Epithelial cell of esophagus (primary cell): Measurements from ENCODE around the gene NEB.
"Not testable (repeated sequence)": the region's sequence is repeated elsewhere in the genome, so short reads cannot be mapped to it uniquely, and the experiment has no call there.

Source experiments
- DNase-seq: peaks from one replicate; pipeline ENCODE4 v3.0.0; 2010; ENCODE audit warnings: low read depth
- H3K4me3 ChIP-seq: 2 replicates; pipeline ENCODE4 v1.5.1; 2011; ENCODE audit warnings: mild to moderate bottlenecking, low read length, control low read depth
- CTCF ChIP-seq: IDR thresholded peaks from 2 replicates; pipeline ENCODE4 v1.5.1; 2011; ENCODE audit warnings: low read depth, mild to moderate bottlenecking, low read length, control low read depth, inconsistent platforms; ENCODE audit not compliant: insufficient read depth; ENCODE audit errors: missing control alignments

Gene NEB

GRCh38 chr2:151708788-151709187 is 25.5 kb downstream of the NEB start:
- no peak for TF ChIP-seq CTCF
- DNase-seq: no peak
- no peak overlapping the region for H3K4me3 ChIP-seq

GRCh38 chr2:151707857-151708256 is 26.4 kb downstream of the NEB start:
- no peak for TF ChIP-seq CTCF
- no peak overlapping the region for H3K4me3 ChIP-seq
- no peak for DNase-seq

GRCh38 chr2:151704480-151704961 is 29.8 kb downstream of the NEB start:
- not testable (repeated sequence) for H3K4me3 ChIP-seq, DNase-seq

GRCh38 chr2:151698134-151698533 is 36.1 kb downstream of the NEB start:
- DNase-seq, H3K4me3 ChIP-seq: not testable (repeated sequence)

- TF ChIP-seq CTCF: no peak
- no peak overlapping the region for H3K4me3 ChIP-seq
- DNase-seq: no peak
These were observed 38.5 kb downstream of the NEB start for GRCh38 chr2:151695778-151696177.

GRCh38 chr2:151691631-151692030 is 42.6 kb downstream of the NEB start:
- no peak overlapping the region for H3K4me3 ChIP-seq
- TF ChIP-seq CTCF: no peak
- DNase-seq: no peak

GRCh38 chr2:151688719-151689118 is 45.6 kb downstream of the NEB start:
- H3K4me3 ChIP-seq: no peak overlapping the region
- DNase-seq: no peak
- TF ChIP-seq CTCF: no peak

- H3K4me3 ChIP-seq: no peak overlapping the region
- DNase-seq: no peak
- TF ChIP-seq CTCF: no peak
These were observed 51.7 kb downstream of the NEB start for GRCh38 chr2:151682459-151683003.
